ENCODE measurements around the gene DGKZ. TPM values are rescaled to one million over a fixed set of nuclear protein-coding genes. Genes with fewer than 3 reads are reported as not detected.

The DGKZ gene
- total and polyA plus RNA-seq, 12 donors, result 12.4 to 160 (median 44.0) TPM

DNA sequence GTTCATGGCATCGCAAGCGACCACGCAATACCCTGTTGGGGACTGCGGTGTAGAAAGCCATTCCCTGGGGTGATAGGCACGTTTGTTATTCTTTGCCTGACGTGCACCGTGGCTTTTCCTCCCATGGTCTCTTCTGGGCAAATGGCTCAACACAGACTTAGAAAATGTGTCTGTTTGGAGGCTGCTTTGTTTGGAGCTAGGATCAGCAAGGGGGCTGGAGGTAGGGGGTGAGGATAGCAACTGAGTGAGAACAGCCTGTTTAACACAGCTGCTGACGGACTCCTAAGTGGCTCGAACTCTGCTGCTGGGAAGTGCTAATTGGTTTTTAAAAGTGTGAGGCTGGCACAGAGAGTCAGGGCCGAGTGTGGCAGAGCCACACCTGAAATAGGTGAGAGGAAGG, 60.4 kb downstream of the DGKZ start:
- TF ChIP-seq, protein P1, sequence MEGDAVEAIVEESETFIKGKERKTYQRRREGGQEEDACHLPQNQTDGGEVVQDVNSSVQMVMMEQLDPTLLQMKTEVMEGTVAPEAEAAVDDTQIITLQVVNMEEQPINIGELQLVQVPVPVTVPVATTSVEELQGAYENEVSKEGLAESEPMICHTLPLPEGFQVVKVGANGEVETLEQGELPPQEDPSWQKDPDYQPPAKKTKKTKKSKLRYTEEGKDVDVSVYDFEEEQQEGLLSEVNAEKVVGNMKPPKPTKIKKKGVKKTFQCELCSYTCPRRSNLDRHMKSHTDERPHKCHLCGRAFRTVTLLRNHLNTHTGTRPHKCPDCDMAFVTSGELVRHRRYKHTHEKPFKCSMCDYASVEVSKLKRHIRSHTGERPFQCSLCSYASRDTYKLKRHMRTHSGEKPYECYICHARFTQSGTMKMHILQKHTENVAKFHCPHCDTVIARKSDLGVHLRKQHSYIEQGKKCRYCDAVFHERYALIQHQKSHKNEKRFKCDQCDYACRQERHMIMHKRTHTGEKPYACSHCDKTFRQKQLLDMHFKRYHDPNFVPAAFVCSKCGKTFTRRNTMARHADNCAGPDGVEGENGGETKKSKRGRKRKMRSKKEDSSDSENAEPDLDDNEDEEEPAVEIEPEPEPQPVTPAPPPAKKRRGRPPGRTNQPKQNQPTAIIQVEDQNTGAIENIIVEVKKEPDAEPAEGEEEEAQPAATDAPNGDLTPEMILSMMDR (IDR thresholded peaks at IDR 0.05), result no peak
- TF ChIP-seq POLR2A (IDR thresholded peaks at IDR 0.05), result no peak
- Histone ChIP-seq H3K9me3 (replicated peaks in 1 of 3) (no peaks in the 10 kb centered on the region), H3K27me3 (no peaks in the 10 kb centered on the region), H3K27ac (no peak overlapping the region), H3K36me3 (replicated peaks in 1 of 2) (peaks cover 0 to 54% of the 10 kb centered on the region in 2 donors), H3K4me1 (replicated peaks in 1 of 2) (peaks cover 0 to 14% of the 10 kb centered on the region in 2 donors), H3K4me3 (no peak overlapping the region)
- no peak for DNase-seq
- 82 to 89% (median 86%) methylated on average over 7 to 10 of the region's 10 CpGs for WGBS, 4 donors
- intact Hi-C loops (cut with DNase I), result no loop called here

DNA sequence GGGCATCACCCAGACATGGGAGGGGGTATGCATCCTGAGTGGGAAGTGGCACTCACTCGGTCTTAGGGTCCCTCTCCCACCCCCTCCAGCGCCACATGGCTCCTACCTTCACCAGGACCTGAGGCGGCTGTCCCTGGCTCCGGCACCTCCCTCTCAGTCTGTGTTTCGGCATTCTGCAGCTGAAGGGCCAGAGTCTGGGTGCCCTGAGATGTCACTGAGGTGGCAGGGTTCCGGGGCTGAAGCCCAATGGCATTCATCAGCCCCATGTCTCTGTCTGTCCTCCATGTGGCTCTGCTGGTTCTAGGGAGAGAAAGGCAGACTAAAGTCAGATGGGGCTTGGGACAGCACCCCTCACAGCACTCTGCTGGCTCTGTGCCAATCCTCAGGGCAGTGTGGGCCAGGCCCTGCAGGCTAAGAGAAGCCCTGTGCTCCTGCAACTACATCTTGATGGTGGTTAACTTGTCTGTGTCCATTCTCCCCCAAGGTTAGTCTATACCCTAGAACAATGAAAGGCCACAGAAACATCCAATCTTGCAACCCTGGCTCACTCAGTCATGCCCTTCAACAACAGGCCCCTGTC, 61.2 kb downstream of the DGKZ start:
- Histone ChIP-seq H3K36me3 (replicated peaks in 1 of 2) (peaks cover 0 to 55% of the 10 kb centered on the region in 2 donors), H3K27ac (no peak overlapping the region), H3K27me3 (no peaks in the 10 kb centered on the region), H3K4me3 (no peak overlapping the region), H3K9me3 (replicated peaks in 1 of 3) (no peaks in the 10 kb centered on the region), H3K4me1 (replicated peaks in 1 of 2) (peaks cover 0 to 9% of the 10 kb centered on the region in 2 donors)
- no peak for DNase-seq
- 93 to 94% (median 93%) methylated on average over 3 to 6 of the region's 6 CpGs; no CpG with 5 or more reads in 1 of the 4 donors for WGBS, 4 donors
- intact Hi-C loops (cut with DNase I), result no loop called here
- TF ChIP-seq, protein P1 (IDR thresholded peaks at IDR 0.05), result no peak
- no peak for TF ChIP-seq POLR2A (IDR thresholded peaks at IDR 0.05)

DNA sequence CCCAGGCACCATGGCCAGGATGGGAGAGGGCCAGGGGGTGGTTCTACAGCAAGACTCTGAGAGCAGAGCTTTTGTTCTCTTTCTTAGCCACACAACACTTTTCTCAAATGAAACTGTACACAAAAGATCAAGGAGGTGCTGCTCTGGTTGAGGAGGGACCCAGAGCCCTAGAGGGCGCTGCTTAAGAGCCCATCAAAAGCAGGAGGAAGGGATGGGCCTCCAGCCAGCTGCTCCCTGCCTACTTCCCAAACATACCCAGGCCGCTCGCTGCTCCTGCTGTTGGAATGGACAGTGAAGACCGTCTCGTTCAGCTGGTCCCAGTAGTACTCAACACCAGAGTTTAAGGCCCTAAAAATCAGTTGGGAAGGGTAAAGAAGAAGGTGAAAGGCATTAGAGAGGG, 62.8 kb downstream of the DGKZ start:
- no peak overlapping the region for H3K27ac ChIP-seq
- intact Hi-C loops (cut with DNase I), result no loop called here
- H3K27me3 ChIP-seq, result no peaks in the 10 kb centered on the region
- H3K36me3 ChIP-seq (replicated peaks in 1 of 2), result peaks cover 0 to 59% of the 10 kb centered on the region in 2 donors
- H3K9me3 ChIP-seq (replicated peaks in 1 of 3), result no peaks in the 10 kb centered on the region
- no peak for DNase-seq
- TF ChIP-seq, protein P1 (IDR thresholded peaks at IDR 0.05), result no peak
- TF ChIP-seq POLR2A (IDR thresholded peaks at IDR 0.05), result no peak
- 85 to 94% (median 89%) methylated on average over 5 of the region's 5 CpGs for WGBS, 4 donors
- no peak overlapping the region for H3K4me3 ChIP-seq
- H3K4me1 ChIP-seq (replicated peaks in 1 of 2), result no peaks in the 10 kb centered on the region

DNA sequence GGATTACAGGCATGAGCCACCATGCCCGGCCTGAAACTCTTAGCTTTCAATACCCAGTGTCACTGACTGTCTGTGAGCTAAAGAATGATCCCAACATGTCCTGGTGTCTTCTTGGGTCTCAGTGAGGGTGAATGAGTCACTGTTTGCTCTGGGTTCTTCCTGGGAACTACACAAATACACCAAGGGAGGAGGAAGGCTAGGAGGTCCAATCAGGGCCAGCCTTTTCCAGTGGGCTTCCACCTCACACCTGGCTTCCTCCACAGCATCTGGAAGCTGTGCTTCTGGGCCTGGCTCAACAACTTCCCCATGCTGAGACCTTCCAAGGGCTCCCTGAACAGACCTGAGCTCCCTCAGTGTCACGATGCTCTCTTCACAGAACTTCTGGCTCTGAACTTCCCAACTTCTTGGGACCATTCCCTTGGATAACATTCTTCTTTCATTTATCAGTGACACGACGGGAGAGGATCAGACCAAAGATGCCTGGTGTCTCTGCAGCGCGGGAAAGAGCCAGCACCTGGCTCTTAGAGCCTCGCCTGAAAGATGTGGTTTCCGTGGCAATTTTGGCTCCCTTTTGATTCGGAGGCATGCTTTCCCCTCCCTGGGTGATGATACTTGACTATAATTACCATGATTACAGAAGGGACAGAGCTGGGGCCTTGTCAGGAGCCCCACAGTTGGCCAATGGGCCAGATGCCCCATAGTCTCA, 66.7 kb downstream of the DGKZ start:
- Histone ChIP-seq H3K4me3 (no peak overlapping the region), H3K9me3 (replicated peaks in 1 of 3) (no peaks in the 10 kb centered on the region), H3K36me3 (replicated peaks in 1 of 2) (peaks cover 0 to 31% of the 10 kb centered on the region in 2 donors), H3K4me1 (replicated peaks in 1 of 2) (no peaks in the 10 kb centered on the region), H3K27ac (no peak overlapping the region), H3K27me3 (no peaks in the 10 kb centered on the region)
- no peak for DNase-seq
- TF ChIP-seq, protein P1 (IDR thresholded peaks at IDR 0.05), result no peak
- TF ChIP-seq POLR2A (IDR thresholded peaks at IDR 0.05), result no peak
- 94 to 99% (median 95%) methylated on average over 9 of the region's 9 CpGs for WGBS, 4 donors
- intact Hi-C loops (cut with DNase I), result no loop called here
